ENCODE data around the gene CARD10. TPM values are rescaled to one million over a fixed set of nuclear protein-coding genes. Genes with fewer than 3 reads are reported as not detected.

CARD10 gene
- total and polyA plus RNA-seq, 2 of the 13 experiments (the other 11 are each of a cell fraction or from before 2014, with no cell fraction given): 35.2 to 55.8 TPM

DNA sequence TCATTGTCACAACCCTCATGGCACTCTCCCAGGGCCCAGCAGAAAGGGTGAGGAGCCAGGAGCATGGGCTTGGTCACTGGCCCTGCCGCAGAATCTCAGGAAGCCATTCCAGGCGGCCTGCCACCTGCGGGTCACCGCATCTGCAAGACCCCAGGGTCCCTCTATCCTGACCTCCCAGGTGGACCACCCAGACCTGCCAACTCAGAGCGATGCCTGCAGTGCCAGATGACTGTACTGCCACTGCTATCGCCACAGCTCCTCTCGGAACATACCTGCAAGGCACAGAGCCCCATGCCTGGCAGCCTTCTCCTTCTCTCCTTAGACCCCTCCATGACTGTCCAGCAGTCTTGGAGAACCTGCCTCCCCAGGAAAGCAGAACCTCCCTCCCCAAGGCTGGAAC lies 65.5 kb downstream of the CARD10 start:
- intact Hi-C loops (cut with micrococcal nuclease; ENCODE audit: unreplicated experiment): no loop called here
- no peak for ATAC-seq
- CTCF ChIA-PET (ENCODE audit: low intra/inter-chr PET ratio, low total read pairs): no interaction called here

More for the DNA sequence above, 65.5 kb downstream of the CARD10 start:
- POLR2A ChIA-PET: interaction anchor here (2.0 kb wide), 1 partner anchor 22 kb away, joined by 5 read pairs; no protein-coding TSS in a partner anchor
- 0 out of 2 replicates have a peak, but pooled peaks cover 4% of the 10 kb centered on the region for H4K20me1 ChIP-seq (ENCODE audit: insufficient read depth, low read length)
- H2AFZ ChIP-seq (ENCODE audit: low read length): no peak overlapping the region
- TF ChIP-seq KMT2B (CRISPR knock-in tag; IDR thresholded peaks at IDR 0.05) (no peak), MED8 (CRISPR knock-in tag; IDR thresholded peaks at IDR 0.05; ENCODE audit: insufficient replicate concordance) (no peak), ATF7 (IDR thresholded peaks at IDR 0.05) (no peak), ATF7 (CRISPR knock-in tag; IDR thresholded peaks at IDR 0.05) (no peak), ERF (CRISPR knock-in tag; IDR thresholded peaks at IDR 0.05) (no peak), CBX5 (CRISPR knock-in tag; IDR thresholded peaks at IDR 0.05; ENCODE audit: borderline replicate concordance) (no peak), ZMYM3 (CRISPR knock-in tag; IDR thresholded peaks at IDR 0.05) (no peak), ELF4 (CRISPR knock-in tag; IDR thresholded peaks at IDR 0.05; ENCODE audit: borderline replicate concordance) (no peak), ZNF720 (CRISPR knock-in tag; IDR thresholded peaks at IDR 0.05) (no peak), ZSCAN30 (CRISPR knock-in tag; IDR thresholded peaks at IDR 0.05) (no peak), ZNF615 (CRISPR knock-in tag; IDR thresholded peaks at IDR 0.05; ENCODE audit: borderline replicate concordance) (no peak)
- TF ChIP-seq, protein P1, sequence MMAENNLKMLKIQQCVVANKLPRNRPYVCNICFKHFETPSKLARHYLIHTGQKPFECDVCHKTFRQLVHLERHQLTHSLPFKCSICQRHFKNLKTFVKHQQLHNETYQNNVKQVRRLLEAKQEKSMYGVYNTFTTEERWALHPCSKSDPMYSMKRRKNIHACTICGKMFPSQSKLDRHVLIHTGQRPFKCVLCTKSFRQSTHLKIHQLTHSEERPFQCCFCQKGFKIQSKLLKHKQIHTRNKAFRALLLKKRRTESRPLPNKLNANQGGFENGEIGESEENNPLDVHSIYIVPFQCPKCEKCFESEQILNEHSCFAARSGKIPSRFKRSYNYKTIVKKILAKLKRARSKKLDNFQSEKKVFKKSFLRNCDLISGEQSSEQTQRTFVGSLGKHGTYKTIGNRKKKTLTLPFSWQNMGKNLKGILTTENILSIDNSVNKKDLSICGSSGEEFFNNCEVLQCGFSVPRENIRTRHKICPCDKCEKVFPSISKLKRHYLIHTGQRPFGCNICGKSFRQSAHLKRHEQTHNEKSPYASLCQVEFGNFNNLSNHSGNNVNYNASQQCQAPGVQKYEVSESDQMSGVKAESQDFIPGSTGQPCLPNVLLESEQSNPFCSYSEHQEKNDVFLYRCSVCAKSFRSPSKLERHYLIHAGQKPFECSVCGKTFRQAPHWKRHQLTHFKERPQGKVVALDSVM (CRISPR knock-in tag; IDR thresholded peaks at IDR 0.05): no peak
- TF ChIP-seq, protein P2, sequence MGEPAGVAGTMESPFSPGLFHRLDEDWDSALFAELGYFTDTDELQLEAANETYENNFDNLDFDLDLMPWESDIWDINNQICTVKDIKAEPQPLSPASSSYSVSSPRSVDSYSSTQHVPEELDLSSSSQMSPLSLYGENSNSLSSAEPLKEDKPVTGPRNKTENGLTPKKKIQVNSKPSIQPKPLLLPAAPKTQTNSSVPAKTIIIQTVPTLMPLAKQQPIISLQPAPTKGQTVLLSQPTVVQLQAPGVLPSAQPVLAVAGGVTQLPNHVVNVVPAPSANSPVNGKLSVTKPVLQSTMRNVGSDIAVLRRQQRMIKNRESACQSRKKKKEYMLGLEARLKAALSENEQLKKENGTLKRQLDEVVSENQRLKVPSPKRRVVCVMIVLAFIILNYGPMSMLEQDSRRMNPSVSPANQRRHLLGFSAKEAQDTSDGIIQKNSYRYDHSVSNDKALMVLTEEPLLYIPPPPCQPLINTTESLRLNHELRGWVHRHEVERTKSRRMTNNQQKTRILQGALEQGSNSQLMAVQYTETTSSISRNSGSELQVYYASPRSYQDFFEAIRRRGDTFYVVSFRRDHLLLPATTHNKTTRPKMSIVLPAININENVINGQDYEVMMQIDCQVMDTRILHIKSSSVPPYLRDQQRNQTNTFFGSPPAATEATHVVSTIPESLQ (CRISPR knock-in tag; conservative IDR thresholded peaks at IDR 0.05): no peak
- TF ChIP-seq, protein P3, sequence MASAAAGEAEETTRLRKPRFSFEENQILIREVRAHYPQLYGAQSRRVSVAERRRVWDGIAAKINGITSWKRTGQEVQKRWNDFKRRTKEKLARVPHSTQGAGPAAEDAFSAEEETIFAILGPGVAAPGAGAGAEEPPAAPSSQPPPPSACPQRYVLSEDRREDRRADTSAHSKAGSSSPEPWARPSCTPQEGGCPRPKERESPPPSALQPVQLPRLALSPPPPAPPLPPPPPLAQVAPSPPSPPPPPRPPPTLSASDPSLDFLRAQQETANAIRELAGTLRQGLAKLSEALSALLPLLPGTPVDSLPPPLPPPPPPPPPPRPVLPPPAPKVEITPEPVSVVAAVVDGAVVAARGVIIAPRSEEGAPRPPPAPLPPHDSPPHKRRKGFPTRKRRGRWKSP (CRISPR knock-in tag; IDR thresholded peaks at IDR 0.05): no peak
- H3K27me3 ChIP-seq (ENCODE audit: control insufficient read depth in 1 of 2, insufficient read depth in 2 of 2, low read length in 2 of 2): peaks cover 2 to 15% of the 10 kb centered on the region in 2 experiments; a peak in 4 of 5 replicates
- H3K4me3 ChIP-seq (replicated peaks in 1 of 3; ENCODE audit: insufficient read depth in 1 of 3, low read depth in 2 of 3, low read length in 3 of 3): no peak overlapping the region
- in situ Hi-C loops (cut with HindIII; ENCODE audit: extremely low pct_ligation_motif_present, low pct_unique_long_range_greater_than_20kb): no loop called here
- no TSS peak for BruUV-seq (replicated peaks)
- DNase-seq (ENCODE audit: low spot score) (no peak), FAIRE-seq (no peak)
- H3K9me3 ChIP-seq (ENCODE audit: low read length): no peaks in the 10 kb centered on the region
- no peaks in the 10 kb centered on the region for H3K79me2 ChIP-seq (ENCODE audit: insufficient read depth, low read length)
- WGBS (ENCODE audit: low lambda C conversion rate): no CpG with 5 or more reads among the region's 7 CpGs
- H3K27ac ChIP-seq (ENCODE audit: extremely low read length, insufficient read depth, low read length): no peak overlapping the region
- no peak overlapping the region for H3K9ac ChIP-seq (ENCODE audit: insufficient read depth, low read depth, low read length)
- no peak overlapping the region for H3K4me2 ChIP-seq (ENCODE audit: low read depth, low read length)
- no peaks in the 10 kb centered on the region for H3K36me3 ChIP-seq (replicated peaks in 1 of 2; ENCODE audit: control insufficient read depth in 1 of 2, insufficient read depth in 2 of 2, low read length in 2 of 2)
- peaks cover 23% of the 10 kb centered on the region for H3K4me1 ChIP-seq (ENCODE audit: insufficient read depth, low read length)

Measured in HepG2 (cell line).